NCI-H1105 (cell line): ENCODE results near the gene PCDHB9.
"Not testable (repeated sequence)": the region's sequence is repeated elsewhere in the genome, so short reads cannot be mapped to it uniquely, and the experiment has no call there.

Experiments
- DNase-seq: peaks from one replicate; lab custom pipeline; 2025; lab: John Stamatoyannopoulos, UW

The PCDHB9 gene

GRCh38 chr5:141186897-141187512, at the start of gene PCDHB9:
Gene PCDHB9 (plus strand): TSS chr5:141187161. CDS start chr5:141187319, 158 bp downstream.
- no peak for DNase-seq

- not testable (repeated sequence) for DNase-seq
These were observed 49.6 kb upstream of the PCDHB9 start for GRCh38 chr5:141137346-141137745.

GRCh38 chr5:141149812-141150211, 37.1 kb upstream of the PCDHB9 start, which contains the start of gene PCDHB6:
Gene PCDHB6 (plus strand): TSS chr5:141150057. CDS start chr5:141150258, 201 bp downstream.
- DNase-seq = no peak

- no peak for DNase-seq
These were observed 36.6 kb upstream of the PCDHB9 start for GRCh38 chr5:141150224-141150992.

- DNase-seq = no peak
These were observed 36.0 kb upstream of the PCDHB9 start for GRCh38 chr5:141150993-141151325.

- DNase-seq = not testable (repeated sequence)
These were observed 35.3 kb upstream of the PCDHB9 start for GRCh38 chr5:141151632-141152031.

- DNase-seq = not testable (repeated sequence)
These were observed 34.9 kb upstream of the PCDHB9 start for GRCh38 chr5:141152096-141152495.

- no peak for DNase-seq
These were observed 31.2 kb upstream of the PCDHB9 start for GRCh38 chr5:141155540-141156374.

GRCh38 chr5:141157356-141157755, 29.6 kb upstream of the PCDHB9 start:
- DNase-seq = not testable (repeated sequence)

GRCh38 chr5:141157901-141158300, 29.1 kb upstream of the PCDHB9 start:
- not testable (repeated sequence) for DNase-seq

- DNase-seq = no peak
These were observed 14.4 kb upstream of the PCDHB9 start, which contains the start of gene PCDHB7 for GRCh38 chr5:141172381-141173204. Gene PCDHB7 (plus strand): TSS chr5:141172644. CDS start chr5:141172836, 192 bp downstream.

- not testable (repeated sequence) for DNase-seq
These were observed 12.5 kb upstream of the PCDHB9 start for GRCh38 chr5:141174291-141175104.

GRCh38 chr5:141175933-141176332, 11.0 kb upstream of the PCDHB9 start:
- DNase-seq = no peak

- DNase-seq = not testable (repeated sequence)
These were observed 9.3 kb upstream of the PCDHB9 start, which contains the start of gene PCDHB8 for GRCh38 chr5:141177577-141178191. Gene PCDHB8 (plus strand): TSS chr5:141177790. CDS start chr5:141178035, 245 bp downstream.

- not testable (repeated sequence) for DNase-seq
These were observed 7.6 kb upstream of the PCDHB9 start for GRCh38 chr5:141179371-141179770.

GRCh38 chr5:141179876-141180275, 7.1 kb upstream of the PCDHB9 start:
- not testable (repeated sequence) for DNase-seq

GRCh38 chr5:141180313-141180712, 6.6 kb upstream of the PCDHB9 start:
- DNase-seq = no peak

- no peak for DNase-seq
These were observed 4.7 kb upstream of the PCDHB9 start, which contains the start of gene PCDHB16 for GRCh38 chr5:141182248-141182647. Gene PCDHB16 (plus strand): TSS chr5:141182387. CDS start chr5:141182560, 173 bp downstream.

- DNase-seq = not testable (repeated sequence)
These were observed 2.7 kb upstream of the PCDHB9 start for GRCh38 chr5:141184117-141184855.
